HG03103 (cell line): ENCODE data around the gene CAPNS1.
"Not testable (repeated sequence)": the region's sequence is repeated elsewhere in the genome, so short reads cannot be mapped to it uniquely, and the experiment has no call there.

Source experiments
- ATAC-seq: cut with Tn5 transposase; IDR thresholded peaks from one replicate; pipeline ENCODE4 v1.9.1; 2021; ENCODE audit warnings: low read depth; ENCODE audit not compliant: unreplicated experiment

The CAPNS1 gene

GRCh38 chr19:36113894-36114720 lies 25.8 kb upstream of the CAPNS1 start:
- ATAC-seq = no peak

DNA sequence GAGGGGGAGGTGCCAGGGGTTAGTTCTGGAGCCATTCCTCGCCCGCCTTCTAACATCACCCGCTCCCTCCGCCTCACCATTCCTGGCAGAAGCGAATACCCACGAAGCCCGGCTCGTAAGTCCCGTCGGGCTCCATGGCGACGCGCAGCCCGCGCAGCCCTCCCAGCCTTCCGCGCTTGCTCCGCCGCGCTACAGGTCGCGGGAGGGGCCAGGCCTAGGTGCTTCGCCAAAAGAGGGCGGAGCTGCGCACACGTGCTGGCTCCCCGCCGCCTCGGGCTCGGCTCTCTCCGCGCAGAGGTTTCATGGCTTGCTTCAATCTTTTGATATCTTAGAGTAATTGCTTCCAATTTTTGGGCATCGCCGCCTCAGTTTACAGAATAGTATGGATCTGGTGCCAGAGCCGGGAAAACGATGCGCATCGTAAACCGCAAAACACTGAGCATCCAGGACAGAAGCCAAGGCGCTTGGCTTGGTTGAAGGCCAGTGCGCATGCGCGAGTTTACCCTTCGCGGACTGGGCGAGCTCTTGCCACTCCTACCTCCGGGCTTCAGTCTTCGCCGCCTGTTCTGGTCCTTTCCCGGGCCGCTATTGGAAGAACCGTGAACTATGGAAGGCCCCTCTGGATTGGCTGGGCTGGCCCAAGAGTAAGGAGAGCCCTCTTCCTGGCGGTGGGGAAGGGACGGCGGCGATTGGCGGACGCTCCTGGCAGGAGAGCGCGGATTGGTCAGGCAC lies 25.0 kb upstream of the CAPNS1 start, which contains the start of gene POLR2I:
TSS of gene POLR2I (minus strand) at position 155 of the 732 bp plus-strand sequence. CDS start at position 136, 19 bp downstream.
- ATAC-seq = peak; percentile 71

DNA sequence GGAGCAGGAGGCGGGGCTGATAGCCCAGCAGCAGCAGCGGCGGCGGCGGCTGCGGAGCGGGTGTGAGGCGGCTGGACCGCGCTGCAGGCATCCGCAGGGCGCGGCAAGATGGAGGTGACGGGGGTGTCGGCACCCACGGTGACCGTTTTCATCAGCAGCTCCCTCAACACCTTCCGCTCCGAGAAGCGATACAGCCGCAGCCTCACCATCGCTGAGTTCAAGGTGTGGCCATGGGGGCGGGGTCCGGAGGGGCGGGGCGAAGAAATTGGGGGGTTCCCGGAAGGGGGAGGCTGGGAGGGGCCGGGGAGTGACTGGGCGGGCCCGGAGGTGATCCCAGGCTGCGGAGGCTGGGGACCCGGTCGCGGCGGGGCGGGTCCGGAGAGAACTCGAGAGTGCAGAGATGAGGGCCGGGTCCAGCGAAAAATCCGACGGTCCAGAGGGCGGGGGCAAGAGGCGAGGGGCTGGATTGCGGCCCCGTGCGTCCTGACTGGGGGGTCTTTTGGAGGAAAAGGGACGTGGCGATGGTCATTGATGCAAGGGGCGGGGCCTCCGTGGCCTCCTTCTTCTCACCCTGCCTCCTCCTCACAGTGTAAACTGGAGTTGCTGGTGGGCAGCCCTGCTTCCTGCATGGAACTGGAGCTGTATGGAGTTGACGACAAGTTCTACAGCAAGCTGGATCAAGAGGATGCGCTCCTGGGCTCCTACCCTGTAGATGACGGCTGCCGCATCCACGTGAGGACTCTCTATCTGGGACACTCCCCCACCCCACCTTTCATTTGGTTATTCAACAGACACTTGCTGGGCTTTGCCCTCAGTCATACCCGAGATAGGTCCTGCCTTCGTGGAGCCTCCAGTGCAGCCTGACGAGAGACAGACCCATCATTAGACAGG lies 24.2 kb upstream of the CAPNS1 start, which contains the start of gene TBCB:
TSS of gene TBCB (plus strand) at position 16 of the 891 bp plus-strand sequence. CDS start at position 109, 93 bp downstream.
- ATAC-seq = peak; percentile 20

DNA sequence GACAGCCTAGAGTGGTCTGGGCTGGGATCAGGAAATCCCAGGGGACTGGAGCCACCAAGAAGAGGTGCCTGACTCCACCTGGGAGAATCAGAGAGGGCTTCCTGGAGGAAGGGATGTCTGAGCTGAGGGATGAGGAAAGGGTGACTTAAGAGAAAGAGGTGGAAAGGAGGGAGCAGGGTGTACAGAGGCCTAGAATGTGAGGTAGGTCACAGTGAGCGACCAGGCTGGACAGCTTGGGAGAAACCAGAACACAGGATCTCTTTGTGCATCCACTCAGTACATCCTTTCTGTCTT lies 23.6 kb upstream of the CAPNS1 start:
- no peak for ATAC-seq

GRCh38 chr19:36120092-36120983 lies 19.5 kb upstream of the CAPNS1 start:
- no peak for ATAC-seq

GRCh38 chr19:36120984-36121358 lies 18.9 kb upstream of the CAPNS1 start:
- no peak for ATAC-seq

DNA sequence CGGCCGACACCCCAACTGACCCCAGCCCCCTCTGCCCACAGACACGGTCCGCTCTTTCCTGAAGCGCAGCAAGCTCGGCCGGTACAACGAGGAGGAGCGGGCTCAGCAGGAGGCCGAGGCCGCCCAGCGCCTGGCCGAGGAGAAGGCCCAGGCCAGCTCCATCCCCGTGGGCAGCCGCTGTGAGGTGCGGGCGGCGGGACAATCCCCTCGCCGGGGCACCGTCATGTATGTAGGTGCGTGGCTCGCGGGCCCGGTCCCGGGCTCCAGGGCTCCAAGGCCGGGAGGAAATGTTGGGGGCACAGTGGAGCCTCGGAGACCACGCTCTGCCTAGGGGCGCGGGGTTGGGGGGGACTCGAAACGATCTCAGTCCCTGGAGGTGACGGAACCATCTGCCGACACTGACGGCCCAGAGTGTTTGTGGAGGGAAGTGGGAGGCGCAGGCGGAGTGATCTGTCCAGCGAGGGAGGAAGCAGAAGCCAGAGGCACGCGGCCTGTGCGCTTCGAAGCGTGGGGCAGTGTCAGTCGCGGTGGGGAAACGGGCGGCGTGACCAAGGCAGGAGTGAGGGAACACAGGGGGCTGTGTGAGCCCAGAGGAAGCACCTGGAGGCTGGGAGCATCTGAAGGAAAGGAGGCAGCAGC lies 18.3 kb upstream of the CAPNS1 start:
- ATAC-seq = no peak

GRCh38 chr19:36125557-36125956 lies 14.3 kb upstream of the CAPNS1 start:
- ATAC-seq = no peak

DNA sequence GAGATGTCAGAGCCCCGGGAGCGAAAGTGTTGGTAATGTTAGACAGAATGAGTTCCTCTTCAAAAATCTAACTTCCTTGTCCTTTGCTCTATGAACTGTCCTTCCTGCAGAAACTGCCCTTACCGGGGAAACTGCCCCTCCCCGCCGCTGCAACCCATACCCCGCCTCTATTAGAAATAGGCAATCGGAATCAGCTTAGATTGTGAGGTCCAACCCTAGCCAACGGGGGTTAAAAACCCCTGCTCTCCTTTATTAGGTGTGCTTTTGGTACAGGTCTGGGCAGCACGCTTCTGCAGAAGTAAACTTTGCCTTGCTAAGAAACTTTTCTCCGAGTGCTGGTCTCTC lies 11.5 kb upstream of the CAPNS1 start:
- no peak for ATAC-seq

DNA sequence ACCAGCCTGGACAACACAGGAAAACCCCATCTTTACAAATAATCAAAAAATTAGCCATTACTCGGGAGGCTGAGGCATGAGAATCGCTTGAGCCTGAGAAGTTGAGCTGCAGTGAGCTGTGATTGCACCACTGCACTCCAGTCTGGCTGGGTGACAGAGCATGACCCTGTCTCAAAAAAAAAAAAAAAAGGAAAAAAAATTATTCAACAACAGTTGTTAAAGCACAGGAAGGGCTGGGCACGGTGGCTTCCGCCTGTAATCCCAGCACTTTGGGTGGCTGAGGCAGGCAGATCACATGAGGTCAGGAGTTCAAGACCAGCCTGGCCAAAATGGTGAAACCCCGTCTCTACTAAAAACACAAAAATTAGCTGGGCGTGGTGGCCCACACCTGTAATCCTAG lies 8.6 kb upstream of the CAPNS1 start:
- not testable (repeated sequence) for ATAC-seq

DNA sequence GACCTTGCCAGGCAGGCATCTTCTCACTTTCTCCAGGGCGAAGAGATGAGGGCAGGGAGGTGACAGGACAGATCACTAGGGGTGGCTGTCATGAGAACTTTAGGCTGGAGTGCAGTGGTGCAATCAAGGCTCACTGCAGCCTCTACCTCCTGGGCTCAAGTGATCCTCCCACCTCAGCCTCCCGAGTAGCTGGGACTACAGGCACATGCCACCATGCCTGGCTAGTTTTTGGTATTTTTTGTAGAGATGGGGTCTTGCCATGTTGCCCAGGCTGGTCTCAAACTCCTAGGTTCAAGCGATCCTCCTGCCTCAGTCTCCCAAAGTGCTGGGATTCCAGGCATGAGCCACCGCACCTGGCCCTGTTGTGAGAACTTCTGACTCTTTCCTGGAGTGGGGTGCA lies 5.0 kb upstream of the CAPNS1 start:
- ATAC-seq = not testable (repeated sequence)

- ATAC-seq = no peak
These were observed 2.7 kb upstream of the CAPNS1 start for GRCh38 chr19:36136964-36137686.

DNA sequence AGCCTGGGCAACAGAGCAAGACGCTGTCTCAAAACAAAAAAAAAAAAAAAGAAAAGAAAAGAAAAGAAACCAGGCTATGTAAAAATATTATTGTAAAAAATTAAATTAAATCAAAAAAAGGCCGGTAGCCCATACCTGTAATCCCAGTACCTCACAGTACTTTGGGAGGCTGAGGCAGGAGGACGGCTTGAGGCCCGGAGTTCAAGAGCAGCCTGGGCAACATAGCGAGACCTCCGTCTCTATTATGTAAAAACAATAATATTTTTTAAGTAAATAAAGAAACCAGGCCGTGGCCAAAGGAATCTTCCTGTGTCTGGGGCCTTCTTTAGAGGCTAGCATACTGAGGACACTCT lies 770 bp upstream of the CAPNS1 start:
- ATAC-seq = no peak

- ATAC-seq = no peak
These were observed 605 bp downstream of the CAPNS1 start for GRCh38 chr19:36140304-36141038.

GRCh38 chr19:36141039-36141927 lies 1.4 kb downstream of the CAPNS1 start:
- no peak for ATAC-seq

DNA sequence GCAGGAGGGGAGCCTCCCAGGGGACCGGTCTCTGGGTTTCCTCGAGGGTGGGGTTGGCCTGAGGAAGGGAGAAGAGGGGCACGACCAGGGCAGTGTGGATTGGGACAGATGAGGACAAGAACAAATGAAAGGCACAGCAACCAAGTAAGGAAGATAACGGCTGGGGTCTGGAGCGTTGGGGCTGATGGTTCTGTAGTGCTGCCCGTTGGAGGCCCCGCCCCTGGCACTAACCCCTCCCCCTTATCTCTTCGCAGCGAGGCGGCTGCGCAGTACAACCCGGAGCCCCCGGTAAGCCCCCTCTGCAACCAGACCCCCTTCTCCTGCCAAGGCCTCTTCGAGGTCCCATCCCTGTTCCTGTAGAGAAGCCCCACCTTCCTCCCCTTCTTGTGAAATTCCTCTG lies 2.2 kb downstream of the CAPNS1 start:
- no peak for ATAC-seq

DNA sequence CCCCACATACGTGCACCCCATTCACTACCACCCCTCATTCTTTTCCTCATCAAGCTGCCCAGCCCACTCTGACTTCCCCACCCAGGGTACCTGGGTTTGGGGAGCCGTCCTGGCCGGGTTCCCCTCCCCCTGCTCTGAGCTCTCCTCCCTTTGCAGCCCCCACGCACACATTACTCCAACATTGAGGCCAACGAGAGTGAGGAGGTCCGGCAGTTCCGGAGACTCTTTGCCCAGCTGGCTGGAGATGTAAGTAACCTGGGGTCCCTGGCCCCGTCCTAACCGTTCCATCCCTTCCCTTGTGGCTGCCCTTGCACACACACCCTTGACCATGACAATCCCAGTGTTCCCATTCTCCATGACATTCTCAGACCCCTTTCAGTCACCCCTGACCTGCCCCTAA lies 2.6 kb downstream of the CAPNS1 start:
- ATAC-seq = no peak
